HG03354 (cell line): Measurements from ENCODE around the gene CUL3.
"Not testable (repeated sequence)": the region's sequence is repeated elsewhere in the genome, so short reads cannot be mapped to it uniquely, and the experiment has no call there.

ENCODE experiments used
- ATAC-seq: cut with Tn5 transposase; IDR thresholded peaks from one replicate; pipeline ENCODE4 v1.9.1; 2021; ENCODE audit warnings: mild to moderate bottlenecking; ENCODE audit not compliant: unreplicated experiment, poor library complexity, severe bottlenecking

CUL3 gene

DNA sequence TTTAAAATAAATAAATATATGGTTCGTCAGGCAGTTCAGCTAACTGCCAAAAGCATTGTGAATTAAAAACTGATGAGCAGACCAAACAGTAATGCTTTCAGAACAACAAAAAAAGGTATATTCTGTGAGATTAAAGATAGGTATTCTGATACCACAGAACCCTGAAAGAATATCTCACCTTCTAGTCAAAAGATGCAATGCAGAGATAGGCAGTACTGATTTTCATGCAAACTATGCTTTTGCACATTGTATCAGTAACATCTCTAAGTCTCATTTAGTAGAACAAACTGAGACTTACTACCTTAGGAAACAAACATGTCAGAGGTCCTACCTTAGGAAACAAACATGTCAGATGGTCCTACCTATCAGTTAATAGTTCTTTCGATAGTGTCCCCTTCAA, 32.4 kb downstream of the CUL3 start:
- ATAC-seq, result no peak

DNA sequence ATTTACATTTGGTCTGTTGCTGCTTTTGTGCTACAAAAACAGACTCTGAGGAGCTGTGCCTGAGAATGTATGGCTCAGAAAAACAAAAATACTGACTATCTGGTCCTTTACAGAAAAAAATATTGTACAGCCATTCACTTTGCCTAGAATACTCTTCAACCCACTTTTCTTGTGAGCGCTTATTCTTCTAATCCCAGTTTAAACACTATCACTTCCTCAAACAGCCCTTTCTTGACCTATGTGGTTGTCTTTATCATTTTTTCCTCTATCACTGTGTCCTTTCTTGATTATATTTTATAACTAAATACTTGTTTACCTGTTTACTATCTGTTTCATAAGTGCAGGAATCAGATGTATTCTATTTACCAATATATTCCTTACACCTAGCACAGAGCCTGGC, 33.5 kb downstream of the CUL3 start:
- no peak for ATAC-seq

DNA sequence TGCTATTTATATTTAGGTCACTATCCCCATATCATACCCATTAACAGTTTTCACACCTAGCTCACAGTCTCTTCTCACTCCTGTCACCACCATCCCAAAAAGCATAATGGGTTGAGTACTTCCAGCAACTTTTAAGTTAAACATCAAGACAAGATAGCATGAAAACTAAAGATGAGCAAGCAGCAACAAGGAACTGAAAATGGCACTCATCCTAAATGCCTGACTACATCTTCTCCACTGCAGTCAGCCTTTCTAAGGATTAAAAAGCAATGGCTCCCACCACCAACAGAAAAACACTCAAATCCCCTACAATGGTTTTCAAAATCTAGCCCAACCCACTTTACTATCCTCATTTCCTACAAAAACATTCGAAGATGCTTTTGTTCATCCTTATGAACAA, 38.2 kb downstream of the CUL3 start:
- no peak for ATAC-seq

DNA sequence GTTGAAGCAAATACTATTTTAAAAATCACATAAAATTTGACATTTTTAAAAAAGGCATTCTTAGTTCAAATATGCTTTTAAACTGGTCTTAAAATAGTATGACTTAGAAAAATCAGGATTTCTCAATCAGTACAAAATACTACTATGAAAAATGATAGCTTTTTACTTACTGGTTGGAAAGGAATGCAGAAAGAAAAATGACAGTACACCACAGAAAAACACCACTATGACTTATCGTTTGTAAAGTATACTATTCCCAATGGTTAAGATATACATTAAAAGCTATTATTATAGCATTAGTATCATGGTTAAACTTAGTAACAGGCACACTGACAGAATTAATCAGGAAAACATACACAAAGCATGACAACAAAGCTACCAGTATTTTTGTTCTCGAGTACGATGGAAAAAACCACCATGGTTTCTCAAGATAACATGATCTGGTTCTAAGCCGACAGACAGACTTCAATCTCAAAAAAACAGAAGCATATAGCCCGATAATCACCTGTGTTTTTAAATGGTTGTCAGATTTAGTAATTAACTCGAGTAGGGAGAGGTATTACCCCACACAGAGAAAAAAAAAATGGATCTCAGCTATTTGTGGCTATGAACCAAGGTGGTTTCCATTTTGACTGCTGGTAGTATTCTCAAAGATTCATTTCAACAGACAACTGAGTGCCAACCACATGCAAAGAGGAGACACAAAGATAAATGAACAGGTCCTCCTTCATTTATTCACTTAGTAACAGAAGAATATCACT, 39.1 kb downstream of the CUL3 start:
- ATAC-seq, result no peak

DNA sequence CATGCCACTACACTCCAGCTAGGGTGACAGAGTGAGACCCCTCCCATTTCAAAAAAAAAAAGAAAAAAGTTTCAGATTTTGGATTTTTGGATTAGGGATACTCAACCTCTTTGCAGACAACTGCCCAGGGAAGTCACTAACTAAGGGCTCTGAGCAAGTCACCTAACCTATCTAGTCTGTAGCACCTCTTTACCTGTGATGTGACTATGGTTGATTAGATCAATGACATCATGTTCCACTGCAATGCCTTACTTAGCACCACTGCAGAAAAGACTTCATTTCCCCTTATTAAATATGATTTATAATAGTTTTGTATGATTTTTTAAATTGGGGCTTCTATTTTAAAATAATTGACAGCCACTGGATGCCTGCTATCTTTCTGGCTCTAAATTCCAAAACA, 41.2 kb downstream of the CUL3 start:
- no peak for ATAC-seq

DNA sequence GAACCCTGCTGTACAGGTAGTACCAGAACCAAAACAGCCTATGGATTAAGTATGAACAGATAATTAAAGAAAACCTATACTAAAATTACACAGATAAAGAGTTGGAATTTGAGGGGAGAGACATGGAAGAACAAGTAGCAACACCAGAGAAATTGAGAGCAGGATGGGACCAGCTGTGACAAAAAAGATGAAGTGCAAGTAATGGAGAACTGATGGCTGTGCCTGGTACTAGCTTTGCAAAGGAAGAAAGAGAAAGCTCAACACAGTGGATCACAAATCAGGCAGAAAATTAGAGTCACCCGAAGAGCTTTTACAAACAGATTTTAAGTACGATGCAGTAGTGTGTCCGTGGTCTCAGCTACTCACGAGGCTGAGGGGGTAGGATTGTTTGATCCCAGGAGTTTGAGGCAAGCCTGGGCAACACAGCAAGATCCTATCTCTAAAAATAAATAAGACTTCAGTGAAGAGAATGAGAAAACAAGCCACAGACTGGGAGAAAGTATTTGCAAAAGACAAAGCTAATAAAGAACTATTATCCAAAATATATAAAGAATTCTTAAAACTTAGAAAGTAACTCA, 46.5 kb downstream of the CUL3 start:
- ATAC-seq, result no peak

DNA sequence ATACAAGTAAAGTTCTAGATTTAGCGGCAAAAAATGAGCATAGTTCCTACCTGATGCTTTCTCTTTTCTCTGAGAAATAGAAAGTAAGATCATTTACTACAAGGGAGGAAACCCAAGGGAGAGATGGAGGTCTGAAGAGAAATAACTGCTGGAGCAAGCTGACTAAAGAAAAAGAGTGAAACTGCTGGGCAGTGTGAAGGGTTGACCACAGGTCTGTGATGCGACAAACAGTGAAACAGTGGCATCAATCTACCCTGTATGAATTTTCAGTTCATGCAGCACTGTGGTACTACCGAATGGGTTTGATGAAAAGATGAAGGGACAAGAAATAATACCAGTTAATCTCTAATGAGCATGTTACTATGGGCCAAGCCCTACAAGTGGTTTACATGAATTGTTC, 52.2 kb downstream of the CUL3 start:
- peak; percentile 52 for ATAC-seq

DNA sequence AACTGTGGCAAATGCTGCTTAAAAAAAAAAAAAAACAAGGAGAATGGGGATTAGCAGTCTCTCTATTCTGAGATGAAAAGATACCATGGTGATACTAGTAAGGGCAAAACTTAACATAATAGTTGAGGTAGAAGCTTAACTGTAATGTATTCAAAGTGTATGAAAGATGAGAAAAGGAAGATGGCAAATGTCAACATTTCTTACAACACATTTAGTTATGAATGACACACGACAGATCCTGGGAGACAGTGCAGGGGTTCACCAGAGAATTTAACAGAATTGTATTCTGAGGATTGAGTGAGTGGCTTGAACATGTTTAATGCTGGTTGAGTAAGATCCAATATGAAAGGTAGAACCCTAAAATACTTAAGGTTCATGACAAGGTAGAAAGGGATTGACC, 52.7 kb downstream of the CUL3 start:
- ATAC-seq, result peak; percentile 7

DNA sequence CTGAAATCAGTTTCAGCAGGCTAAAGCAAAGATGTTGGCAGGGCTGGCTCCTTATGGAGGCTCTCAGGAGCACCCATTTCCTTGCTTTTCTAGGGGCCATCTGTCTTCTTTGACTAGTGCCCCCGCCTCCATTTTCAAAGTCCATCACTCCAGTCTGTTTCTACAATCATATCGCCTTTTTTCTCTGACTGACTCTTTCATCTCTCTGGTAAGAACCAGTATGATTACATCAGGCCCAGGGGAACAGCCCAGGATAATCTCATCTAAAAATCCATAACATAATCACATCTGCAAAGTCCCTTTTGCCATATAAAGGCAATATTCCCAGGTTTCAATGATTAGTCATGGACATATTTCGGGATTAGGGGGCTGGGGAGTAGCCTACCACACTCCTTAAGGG, 57.0 kb downstream of the CUL3 start:
- no peak for ATAC-seq

DNA sequence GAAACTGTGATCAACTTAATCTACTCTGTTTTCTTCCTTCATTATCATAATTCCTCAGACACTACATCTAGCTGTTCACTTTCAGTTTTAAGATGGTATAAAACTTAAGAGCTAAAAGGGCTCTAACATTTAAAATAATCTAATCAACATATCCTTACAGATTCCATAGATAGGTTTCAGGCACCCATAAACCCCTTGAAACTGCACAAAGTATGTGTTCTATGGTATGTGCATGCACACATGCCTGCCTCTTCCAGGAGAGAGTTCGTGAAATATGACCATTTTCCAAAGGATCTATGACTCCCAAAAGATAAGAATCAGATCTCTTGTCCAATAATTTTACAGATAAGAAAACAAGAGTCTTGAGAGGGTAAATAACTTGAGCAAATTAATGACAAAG, 59.4 kb downstream of the CUL3 start:
- no peak for ATAC-seq

DNA sequence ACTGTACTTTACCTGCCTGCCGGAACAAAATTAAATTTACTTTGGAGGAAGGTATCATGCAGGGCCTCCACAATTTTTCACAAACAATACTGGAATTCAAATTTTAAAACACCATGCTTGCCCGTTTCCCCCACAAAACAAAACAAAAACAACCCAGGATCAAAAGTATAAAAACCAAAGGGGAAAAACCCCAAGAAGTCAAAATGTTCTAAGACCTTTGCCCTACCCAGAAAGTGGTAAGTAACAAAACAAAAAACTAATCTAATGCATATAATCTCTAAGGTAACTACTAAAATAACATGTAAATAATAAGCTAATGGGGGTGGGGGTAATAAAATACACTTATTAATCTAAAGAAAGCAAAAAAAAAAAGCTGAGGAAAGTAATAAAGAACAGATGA, 60.5 kb downstream of the CUL3 start:
- ATAC-seq, result no peak

DNA sequence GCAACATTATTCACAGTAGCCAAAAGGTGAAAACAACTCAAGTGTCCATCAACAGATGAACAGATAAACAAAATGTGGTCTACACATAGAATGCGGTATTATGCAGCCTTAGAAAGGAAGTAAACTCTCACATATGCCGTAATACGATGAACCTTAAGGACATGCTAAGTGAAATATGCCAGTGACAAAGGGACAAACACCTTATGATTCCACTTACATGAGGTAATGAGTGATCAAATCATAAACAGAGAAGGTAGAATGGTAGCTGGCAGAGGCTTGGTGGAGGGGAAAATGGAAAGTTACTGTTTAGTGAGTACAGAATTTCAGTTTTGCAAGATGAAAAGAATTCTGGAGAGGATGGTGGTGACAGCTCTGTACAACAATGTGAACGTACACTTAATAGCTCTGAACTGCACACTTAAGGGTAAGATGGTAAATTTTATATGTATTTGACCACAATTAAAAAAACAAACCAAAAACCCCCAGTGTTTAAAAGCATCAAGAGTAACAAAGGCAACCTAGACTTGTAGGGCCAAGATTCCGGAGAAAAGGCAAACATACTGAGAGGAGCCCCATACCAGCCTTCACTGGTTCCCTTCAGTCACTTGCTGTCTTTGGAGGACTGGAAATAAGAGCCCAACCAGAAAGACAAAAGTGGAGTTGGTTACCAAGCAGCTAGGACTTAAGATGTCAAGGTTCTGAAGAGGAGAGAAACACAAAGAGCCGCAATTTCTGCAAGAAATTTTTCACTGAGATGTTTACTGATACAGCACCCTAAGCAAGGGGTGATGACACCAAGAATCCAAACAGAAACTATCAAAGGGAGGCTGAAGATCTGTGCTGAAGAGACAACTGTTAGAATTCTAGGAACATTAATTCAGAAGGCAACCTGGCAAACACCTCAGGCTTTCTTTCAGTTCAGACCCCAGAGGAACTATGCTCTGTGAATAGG, 61.3 kb downstream of the CUL3 start:
- peak; percentile 41 for ATAC-seq

DNA sequence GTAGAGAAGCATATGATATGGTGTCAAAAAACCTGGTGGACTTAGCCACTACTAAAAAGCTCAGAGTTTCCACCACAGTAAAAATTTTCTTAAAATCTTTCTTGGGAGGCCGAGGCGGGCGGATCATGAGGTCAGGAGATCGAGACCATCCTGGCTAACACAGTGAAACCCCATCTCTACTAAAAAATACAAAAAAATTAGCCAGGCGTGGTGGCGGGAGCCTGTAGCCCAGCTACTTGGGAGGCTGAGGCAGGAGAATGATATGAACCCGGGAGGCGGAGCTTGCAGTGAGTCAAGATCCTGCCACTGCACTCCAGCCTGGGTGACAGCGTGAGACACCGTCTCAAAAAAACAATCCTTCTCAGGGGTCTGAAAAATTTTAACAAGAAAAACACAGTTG, 62.7 kb downstream of the CUL3 start:
- ATAC-seq, result not testable (repeated sequence)

DNA sequence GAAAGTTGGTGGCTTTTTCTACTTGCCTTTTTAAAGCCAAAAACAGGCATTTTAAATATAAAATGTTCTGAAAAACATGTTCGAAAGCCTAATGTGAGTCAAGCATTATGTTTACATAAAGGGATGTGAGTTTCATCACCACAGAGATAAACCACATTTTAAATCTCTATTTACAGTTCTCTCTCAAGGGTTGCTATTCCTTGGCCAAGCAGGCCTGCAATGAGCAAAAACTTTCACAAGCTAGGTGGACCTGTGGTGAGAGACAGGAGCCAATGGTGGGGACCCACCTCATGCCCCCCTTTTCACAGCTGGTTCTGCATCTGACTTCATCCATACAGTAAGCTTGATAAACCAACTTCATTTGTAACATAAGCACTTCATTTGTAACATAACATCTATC, 65.1 kb downstream of the CUL3 start:
- peak; percentile 71 for ATAC-seq

DNA sequence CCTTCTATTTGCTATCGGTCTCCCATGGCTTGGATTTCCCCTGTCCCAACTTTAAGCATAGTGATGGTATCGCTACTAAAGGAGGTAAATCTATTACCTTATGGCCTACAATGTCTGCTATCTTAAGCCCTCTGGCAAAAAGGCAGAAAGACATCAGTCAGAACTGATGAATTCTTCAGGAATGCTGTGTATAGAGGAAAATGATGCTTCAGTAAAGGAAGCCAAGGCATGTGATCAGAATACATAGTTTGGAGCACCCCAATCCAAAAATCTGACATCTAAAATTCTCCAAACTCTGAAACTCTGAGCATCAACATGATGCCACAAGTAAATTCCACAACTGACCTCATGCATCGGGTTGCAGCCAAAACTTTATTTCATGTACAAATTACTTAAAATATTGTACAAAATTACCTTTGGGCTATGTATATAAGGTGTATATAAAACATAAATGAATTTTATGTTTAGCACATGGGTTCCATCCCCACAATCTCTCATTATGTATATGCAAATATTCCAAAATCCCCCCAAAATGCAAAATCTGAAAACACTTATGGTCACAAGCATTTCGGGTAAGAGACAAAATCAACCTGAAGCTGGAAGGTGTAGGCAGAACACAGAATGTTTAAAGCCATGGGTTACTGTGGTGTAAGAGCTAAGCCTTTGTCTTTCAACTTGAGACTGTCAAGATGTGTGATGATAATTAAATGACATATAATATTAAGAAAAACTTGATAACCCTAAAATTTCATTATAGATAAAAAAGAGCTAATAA, 66.2 kb downstream of the CUL3 start:
- ATAC-seq, result no peak

DNA sequence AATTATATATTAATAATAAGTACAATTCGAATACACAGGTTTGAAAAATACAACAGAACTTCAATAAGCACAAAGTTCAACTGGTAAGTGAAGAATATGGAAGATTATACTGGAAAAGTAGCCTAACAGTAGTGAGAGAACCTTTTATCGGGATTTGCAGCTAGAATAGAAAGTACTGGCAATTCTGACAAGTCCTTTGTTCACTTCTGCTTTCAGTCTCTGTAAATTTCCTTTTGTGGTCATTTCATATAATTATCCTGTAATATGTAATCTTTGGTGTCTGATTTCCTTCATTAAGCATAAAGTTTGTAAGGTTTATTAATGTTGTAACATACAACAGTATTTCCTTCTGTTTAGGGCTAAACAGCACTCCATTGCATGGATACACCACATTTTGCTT, 67.2 kb downstream of the CUL3 start:
- ATAC-seq, result no peak

DNA sequence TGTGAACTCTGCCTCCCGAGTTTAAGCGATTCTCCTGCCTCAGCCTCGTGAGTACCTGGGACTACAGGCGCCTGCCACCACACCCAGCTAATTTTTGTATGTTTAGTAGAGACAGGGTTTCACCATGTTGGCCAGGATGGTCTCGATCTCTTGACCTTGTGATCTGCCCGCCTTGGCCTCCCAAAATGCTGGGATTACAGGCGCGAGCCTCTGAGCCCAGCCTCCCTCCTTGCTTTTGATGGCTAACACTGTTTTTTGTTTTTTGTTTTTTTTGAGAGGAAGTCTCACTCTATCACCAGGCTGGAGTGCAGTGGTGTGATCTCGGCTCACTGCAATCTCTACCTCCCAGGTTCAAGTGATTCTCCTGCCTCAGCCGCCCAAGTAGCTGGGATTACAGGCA, 68.8 kb downstream of the CUL3 start:
- not testable (repeated sequence) for ATAC-seq

DNA sequence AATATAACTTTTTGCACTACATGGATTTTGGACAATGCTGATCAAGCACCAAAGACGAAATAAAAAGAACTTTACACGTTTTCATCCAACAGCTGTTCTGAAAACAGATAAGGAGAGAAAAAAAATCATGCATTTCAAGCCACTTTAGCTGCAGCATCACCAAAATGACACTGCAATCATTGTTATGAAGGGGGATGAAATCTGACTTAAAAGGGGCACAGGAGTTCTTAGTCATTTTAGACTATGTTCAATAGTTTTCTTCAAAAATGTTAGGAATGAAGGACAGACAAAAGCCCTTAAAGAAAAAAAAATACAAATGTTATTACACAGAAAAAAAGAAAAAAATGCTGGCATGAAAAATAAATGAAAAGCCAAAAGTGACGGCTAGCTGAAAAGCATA, 71.2 kb downstream of the CUL3 start:
- no peak for ATAC-seq

DNA sequence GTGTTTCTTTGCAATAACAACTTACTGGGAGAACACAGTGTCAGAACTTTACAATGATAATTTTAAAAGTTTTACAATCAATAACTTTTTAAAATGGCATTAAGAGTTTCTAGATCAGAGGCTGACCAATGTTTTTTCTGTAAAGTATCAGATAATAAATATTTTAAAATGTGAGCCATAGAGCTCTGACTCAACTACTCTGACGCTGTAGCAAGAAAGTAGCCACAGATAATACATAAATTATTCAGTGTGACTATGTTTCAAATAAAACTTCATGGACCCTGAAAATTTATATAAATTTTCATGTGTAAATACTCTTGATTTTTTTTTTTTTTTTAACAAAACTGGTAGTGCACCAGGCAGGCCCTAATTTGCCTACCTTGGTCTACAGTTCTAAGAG, 77.4 kb downstream of the CUL3 start:
- ATAC-seq, result no peak

DNA sequence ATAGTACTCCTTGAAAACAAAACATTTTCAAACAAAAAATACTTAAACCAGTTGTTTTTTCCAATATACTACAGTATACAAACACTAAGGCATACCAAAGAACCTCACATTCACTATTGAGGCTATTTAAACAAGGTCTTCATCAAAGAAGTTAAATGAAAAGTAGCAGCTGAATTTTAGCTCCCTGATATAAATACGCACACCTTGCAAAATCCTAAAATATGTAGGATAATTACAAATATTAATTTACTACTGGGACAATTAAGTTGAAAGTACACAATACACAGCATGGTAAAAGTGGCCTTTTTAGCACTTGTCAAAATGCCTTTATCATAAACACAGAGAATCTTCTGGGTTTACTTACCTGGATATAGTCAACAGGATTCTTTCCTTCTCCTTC, 78.7 kb downstream of the CUL3 start:
- ATAC-seq, result no peak
